Activated naive CD8-positive, alpha-beta T cell treated with anti-CD3 and anti-CD28 coated beads, Interleukin-2, amount 10 ng/mL, durations not matched to agents 7 days and 5 days (primary cell): ENCODE data around the gene RPS8. TPM values are rescaled to one million over a fixed set of nuclear protein-coding genes. Genes with fewer than 3 reads are reported as not detected.
"Not testable (repeated sequence)": the region's sequence is repeated elsewhere in the genome, so short reads cannot be mapped to it uniquely, and the experiment has no call there.

Experiments used
- ATAC-seq: fragments of 150-1000 bp; cut with Tn5 transposase; one replicate; pipeline ENCODE4 v1.10.0; 2021; ENCODE audit warnings: low read depth, moderate library complexity
- POLR2A ChIA-PET: fragments of 350-600 bp; sonication (Branson Sonifier 250); formaldehyde crosslinking; loops from one replicate; lab custom pipeline; 2021; ENCODE audit warnings: antibody characterized with exemption; lab: Charles Lee
- DNase-seq: peaks from one replicate; pipeline ENCODE4 v3.0.0; 2021
- H3K27ac Mint-ChIP-seq: one replicate; pipeline ENCODE4 v1.8.0; 2022; ENCODE audit warnings: mild to moderate bottlenecking, mixed read lengths
- H3K27me3 Mint-ChIP-seq: one replicate; pipeline ENCODE4 v1.8.0; 2022; ENCODE audit warnings: mild to moderate bottlenecking, moderate library complexity, mixed read lengths
- H3K36me3 Mint-ChIP-seq: one replicate; pipeline ENCODE4 v1.8.0; 2021; ENCODE audit warnings: mild to moderate bottlenecking, mixed read lengths
- H3K4me1 Mint-ChIP-seq: one replicate; pipeline ENCODE4 v1.8.0; 2021; ENCODE audit warnings: mixed read lengths
- H3K4me3 Mint-ChIP-seq: one replicate; pipeline ENCODE4 v1.8.0; 2022; ENCODE audit warnings: mild to moderate bottlenecking, moderate library complexity, mixed read lengths
- H3K9me3 Mint-ChIP-seq: one replicate; pipeline ENCODE4 v1.8.0; 2021; ENCODE audit warnings: mixed read lengths
- total RNA-seq, 2 experiments: library from RNA; stranded (reverse); gene quantifications; one replicate each; pipeline ENCODE4 v1.2.3, GENCODE V29; 2021

The RPS8 gene
- total RNA-seq, 2 experiments from 2014 or later = 1,522 to 1,548 TPM

GRCh38 chr1:44819608-44820327 lies 44.4 kb downstream of the RPS8 start:
- Mint-ChIP-seq H3K4me3 (peak overlapping the region; percentile 92), H3K27me3 (no peaks in the 10 kb centered on the region), H3K9me3 (no peaks in the 10 kb centered on the region), H3K36me3 (peaks cover 6% of the 10 kb centered on the region), H3K27ac (peak overlapping the region; percentile 99), H3K4me1 (peaks cover 36% of the 10 kb centered on the region)
- POLR2A ChIA-PET = interaction anchor here (0.6 to 7.9 kb wide), 31 partner anchors 10 to 672 kb away, joined by 3 to 360 read pairs (median 5); partner anchors contain the start of genes BEST4, BTBD19, DYNLT4 and EIF2B3
- DNase-seq = peak; percentile 84
- peak; percentile 88 for ATAC-seq

DNA sequence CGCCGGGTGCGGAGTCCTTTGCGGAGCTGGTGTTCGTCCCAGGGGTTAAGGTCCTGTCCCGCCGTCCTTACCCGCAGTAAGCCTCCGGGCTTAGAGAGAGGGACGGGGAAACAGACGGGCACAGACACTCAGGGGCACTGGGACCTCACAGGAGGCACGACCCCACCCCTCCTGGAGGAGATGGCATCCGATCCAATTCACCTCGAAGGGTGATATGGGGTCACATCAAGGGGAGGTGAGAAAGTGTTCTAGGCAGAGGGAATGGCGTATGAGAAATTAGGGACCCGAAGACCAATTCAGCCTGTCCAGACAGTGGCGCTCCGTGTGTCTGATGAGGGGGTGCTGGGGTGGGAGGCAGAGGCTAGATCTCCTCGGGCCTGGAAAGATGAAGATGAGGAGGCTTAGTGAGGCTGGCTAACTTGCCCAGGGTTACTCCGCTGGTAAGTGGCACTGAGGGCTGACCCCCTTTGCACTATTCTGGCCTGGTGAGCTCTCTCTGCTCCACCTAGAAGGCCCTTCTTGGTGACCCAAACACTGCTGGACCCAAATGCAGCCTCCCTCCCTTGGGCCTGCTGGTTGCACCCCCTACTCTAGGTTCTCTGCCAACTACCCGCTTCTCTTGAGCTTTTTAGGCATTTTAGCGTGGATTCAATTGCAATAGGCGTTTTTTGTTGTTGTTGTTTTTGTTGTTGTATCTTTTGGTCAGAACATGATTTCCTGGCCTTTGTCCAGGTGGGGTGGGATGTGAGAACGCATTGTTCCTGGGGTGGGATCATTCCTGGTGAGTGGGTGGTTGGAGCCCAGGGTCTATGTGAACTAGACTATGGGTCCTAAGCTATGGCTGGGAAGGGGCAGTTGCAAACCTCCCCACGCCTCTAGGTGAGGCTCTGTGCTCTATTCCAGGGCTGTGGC lies 45.2 kb downstream of the RPS8 start:
- POLR2A ChIA-PET = interaction anchor here (0.9 to 7.9 kb wide), 14 partner anchors 9 to 530 kb away, joined by 3 to 360 read pairs (median 28); partner anchors contain the start of genes BEST4, BTBD19, DYNLT4 and HECTD3
- peak overlapping the region; percentile 92 for H3K4me3 Mint-ChIP-seq
- H3K9me3 Mint-ChIP-seq = no peaks in the 10 kb centered on the region
- H3K27ac Mint-ChIP-seq = peak overlapping the region; percentile 99
- H3K4me1 Mint-ChIP-seq = peaks cover 31% of the 10 kb centered on the region
- H3K36me3 Mint-ChIP-seq = no peaks in the 10 kb centered on the region
- no peak for ATAC-seq
- DNase-seq = no peak
- H3K27me3 Mint-ChIP-seq = no peaks in the 10 kb centered on the region

GRCh38 chr1:44821240-44821715 lies 45.9 kb downstream of the RPS8 start:
- DNase-seq (no peak), ATAC-seq (no peak)
- Mint-ChIP-seq H3K27ac (peak overlapping the region; percentile 99), H3K4me1 (peaks cover 31% of the 10 kb centered on the region), H3K36me3 (no peaks in the 10 kb centered on the region), H3K4me3 (peak overlapping the region; percentile 92), H3K27me3 (no peaks in the 10 kb centered on the region), H3K9me3 (no peaks in the 10 kb centered on the region)
- POLR2A ChIA-PET = interaction anchor here (1.3 to 7.9 kb wide), 11 partner anchors 8 to 482 kb away, joined by 3 to 360 read pairs (median 47); partner anchors contain the start of genes BEST4, BTBD19, DYNLT4 and HECTD3

- no peak for ATAC-seq
- peaks cover 31% of the 10 kb centered on the region for H3K4me1 Mint-ChIP-seq
- H3K27ac Mint-ChIP-seq = peak overlapping the region; percentile 51
- no peaks in the 10 kb centered on the region for H3K36me3 Mint-ChIP-seq
- no peak for DNase-seq
- H3K27me3 Mint-ChIP-seq = no peaks in the 10 kb centered on the region
- H3K4me3 Mint-ChIP-seq = no peak overlapping the region
- POLR2A ChIA-PET = interaction anchor here (1.6 to 7.9 kb wide), 7 partner anchors 8 to 188 kb away, joined by 8 to 360 read pairs (median 130); partner anchors contain the start of genes BEST4, BTBD19, DYNLT4 and HECTD3
- H3K9me3 Mint-ChIP-seq = no peaks in the 10 kb centered on the region
Observed at GRCh38 chr1:44822131-44822701, 46.9 kb downstream of the RPS8 start.

- H3K27ac Mint-ChIP-seq = peak overlapping the region; percentile 51
- no peaks in the 10 kb centered on the region for H3K36me3 Mint-ChIP-seq
- no peaks in the 10 kb centered on the region for H3K9me3 Mint-ChIP-seq
- H3K4me3 Mint-ChIP-seq = no peak overlapping the region
- H3K27me3 Mint-ChIP-seq = no peaks in the 10 kb centered on the region
- DNase-seq (no peak), ATAC-seq (no peak)
- POLR2A ChIA-PET = interaction anchor here (1.6 to 7.9 kb wide), 6 partner anchors 9 to 101 kb away, joined by 8 to 360 read pairs (median 165); partner anchors contain the start of genes BEST4, BTBD19, DYNLT4 and PLK3
- H3K4me1 Mint-ChIP-seq = peaks cover 26% of the 10 kb centered on the region
Observed at GRCh38 chr1:44822981-44823451, 47.7 kb downstream of the RPS8 start.

DNA sequence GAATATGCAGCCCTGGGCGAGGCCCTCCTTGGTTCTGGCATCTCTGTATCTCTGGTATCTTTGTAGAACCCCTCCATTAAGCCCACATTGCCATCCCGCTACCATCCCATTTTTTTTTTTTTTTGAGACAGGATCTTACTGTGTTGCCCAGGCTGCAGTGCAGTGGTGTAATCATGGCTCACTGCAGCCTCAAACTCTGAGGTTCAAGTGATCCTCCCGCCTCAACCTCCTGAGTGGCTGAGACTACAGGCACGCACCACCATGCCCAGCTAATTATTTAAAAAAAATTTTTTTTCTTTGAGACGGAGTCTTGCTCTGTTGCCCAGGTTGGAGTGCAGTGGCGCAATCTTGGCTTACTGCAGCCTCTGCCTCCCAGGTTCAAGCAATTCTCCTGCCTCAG lies 49.1 kb downstream of the RPS8 start:
- POLR2A ChIA-PET = interaction anchor here (1.5 to 7.9 kb wide), 3 partner anchors 23 to 103 kb away, joined by 3 to 360 read pairs (median 8); partner anchors contain the start of gene PLK3
- not testable (repeated sequence) for H3K27ac Mint-ChIP-seq, H3K9me3 Mint-ChIP-seq, H3K4me3 Mint-ChIP-seq, H3K36me3 Mint-ChIP-seq, H3K27me3 Mint-ChIP-seq, DNase-seq, ATAC-seq
- peaks cover 19% of the 10 kb centered on the region for H3K4me1 Mint-ChIP-seq

DNA sequence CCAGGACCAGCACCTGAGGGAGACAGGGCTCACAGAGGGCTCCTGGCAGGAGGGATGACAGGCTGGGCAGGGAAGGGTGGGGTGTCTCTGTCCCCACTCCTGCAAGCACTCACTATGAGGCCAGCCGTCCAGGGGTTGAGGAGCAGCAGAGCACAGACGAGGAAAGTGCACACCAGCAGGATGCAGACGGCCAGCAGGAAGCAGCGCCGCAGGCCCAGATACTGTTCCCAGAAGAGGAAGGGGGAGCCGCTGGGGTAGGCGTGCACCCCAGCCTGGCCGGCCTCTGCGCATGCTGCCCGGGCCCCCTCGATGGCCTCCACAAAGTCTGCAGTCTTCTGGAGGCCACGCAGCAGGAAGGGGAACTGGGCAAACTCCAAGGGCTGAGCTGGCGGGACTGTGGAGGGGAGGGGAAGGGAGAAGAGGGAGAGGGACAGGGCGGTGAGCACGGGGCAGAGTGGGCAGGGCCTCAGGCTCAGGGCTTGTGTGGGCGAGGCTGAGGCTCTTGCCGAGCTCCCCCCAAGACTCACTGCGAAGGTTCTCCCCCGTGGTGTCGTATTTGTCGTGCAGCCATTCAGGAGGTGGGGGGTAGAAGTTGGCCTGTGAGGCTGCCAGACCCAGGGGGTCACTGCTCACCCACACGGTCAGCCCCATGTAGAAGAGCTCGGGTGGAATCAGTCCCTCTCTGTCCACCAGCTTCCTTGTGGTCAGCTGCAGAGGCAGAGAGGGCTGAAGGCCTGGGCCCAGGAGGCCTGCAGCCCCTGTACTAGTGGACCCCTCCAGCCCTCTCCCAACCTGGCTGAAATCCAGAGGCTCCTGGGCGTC lies 51.2 kb downstream of the RPS8 start:
- ATAC-seq = no peak
- no peak overlapping the region for H3K4me3 Mint-ChIP-seq
- no peak for DNase-seq
- H3K4me1 Mint-ChIP-seq = peaks cover 4% of the 10 kb centered on the region
- H3K27ac Mint-ChIP-seq = no peak overlapping the region
- no peaks in the 10 kb centered on the region for H3K9me3 Mint-ChIP-seq
- POLR2A ChIA-PET = interaction anchor here (0.9 to 1.8 kb wide), 3 partner anchors 13 to 105 kb away, joined by 3 to 8 read pairs (median 5); partner anchors contain the start of gene RNU5D-1
- no peaks in the 10 kb centered on the region for H3K36me3 Mint-ChIP-seq
- no peaks in the 10 kb centered on the region for H3K27me3 Mint-ChIP-seq

GRCh38 chr1:44827197-44828002 lies 52.1 kb downstream of the RPS8 start:
- Mint-ChIP-seq H3K4me1 (peaks cover 4% of the 10 kb centered on the region), H3K27ac (peak overlapping the region; percentile 48), H3K27me3 (no peaks in the 10 kb centered on the region), H3K9me3 (no peaks in the 10 kb centered on the region), H3K4me3 (no peak overlapping the region), H3K36me3 (no peaks in the 10 kb centered on the region)
- DNase-seq = no peak
- POLR2A ChIA-PET = interaction anchor here (1.6 to 4.7 kb wide), 2 partner anchors 7 to 97 kb away, joined by 5 to 27 read pairs; partner anchors contain the start of gene RNU5D-1
- ATAC-seq = no peak

DNA sequence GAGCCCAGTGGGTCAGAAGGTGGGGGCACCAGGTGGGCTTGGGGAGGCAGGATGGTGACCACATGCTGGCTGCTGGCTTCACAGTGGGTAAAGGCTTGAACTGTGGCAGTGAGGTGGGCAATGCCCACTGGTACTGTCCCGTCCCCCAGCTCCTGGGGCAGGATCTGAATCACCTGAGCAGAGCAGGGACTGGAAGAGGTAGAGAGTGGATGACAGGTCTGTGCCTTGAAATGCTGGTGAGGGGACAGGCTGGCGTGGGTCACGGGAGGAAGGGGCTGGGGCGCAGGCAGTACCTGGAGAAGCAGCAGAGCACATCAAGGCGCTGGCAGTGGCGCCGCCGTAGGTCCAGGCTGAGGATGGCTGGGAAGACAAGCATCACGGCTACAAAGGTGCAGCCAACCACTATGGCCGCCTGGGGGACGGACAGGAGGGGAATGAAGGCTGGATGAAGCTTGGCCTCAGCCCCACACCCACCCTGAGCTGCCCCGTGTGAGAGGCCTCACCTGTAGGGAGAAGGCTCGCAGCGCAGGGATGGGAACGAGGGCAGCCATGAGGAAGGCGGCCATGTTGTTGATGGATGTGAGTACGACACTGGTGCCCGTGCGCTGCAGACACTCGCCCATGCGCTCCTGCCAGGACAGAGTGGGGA lies 52.8 kb downstream of the RPS8 start:
- ATAC-seq (no peak), DNase-seq (no peak)
- Mint-ChIP-seq H3K4me1 (no peaks in the 10 kb centered on the region), H3K4me3 (no peak overlapping the region), H3K27ac (peak overlapping the region; percentile 48), H3K9me3 (no peaks in the 10 kb centered on the region), H3K36me3 (no peaks in the 10 kb centered on the region), H3K27me3 (no peaks in the 10 kb centered on the region)
- POLR2A ChIA-PET = interaction anchor here (4.7 kb wide), 1 partner anchor 8 kb away, joined by 27 read pairs; no protein-coding TSS in a partner anchor
